GM12801 (cell line): Measurements from ENCODE around the gene CBX8.

Experiments used
- CTCF ChIP-seq: IDR thresholded peaks from one replicate; pipeline ENCODE4 v1.5.1; 2011; ENCODE audit warnings: control low read depth; ENCODE audit not compliant: insufficient read length; ENCODE audit errors: extremely low read depth

Gene CBX8

GRCh38 chr17:79833110-79833450, 36.2 kb upstream of the CBX8 start:
- TF ChIP-seq CTCF = no peak

DNA sequence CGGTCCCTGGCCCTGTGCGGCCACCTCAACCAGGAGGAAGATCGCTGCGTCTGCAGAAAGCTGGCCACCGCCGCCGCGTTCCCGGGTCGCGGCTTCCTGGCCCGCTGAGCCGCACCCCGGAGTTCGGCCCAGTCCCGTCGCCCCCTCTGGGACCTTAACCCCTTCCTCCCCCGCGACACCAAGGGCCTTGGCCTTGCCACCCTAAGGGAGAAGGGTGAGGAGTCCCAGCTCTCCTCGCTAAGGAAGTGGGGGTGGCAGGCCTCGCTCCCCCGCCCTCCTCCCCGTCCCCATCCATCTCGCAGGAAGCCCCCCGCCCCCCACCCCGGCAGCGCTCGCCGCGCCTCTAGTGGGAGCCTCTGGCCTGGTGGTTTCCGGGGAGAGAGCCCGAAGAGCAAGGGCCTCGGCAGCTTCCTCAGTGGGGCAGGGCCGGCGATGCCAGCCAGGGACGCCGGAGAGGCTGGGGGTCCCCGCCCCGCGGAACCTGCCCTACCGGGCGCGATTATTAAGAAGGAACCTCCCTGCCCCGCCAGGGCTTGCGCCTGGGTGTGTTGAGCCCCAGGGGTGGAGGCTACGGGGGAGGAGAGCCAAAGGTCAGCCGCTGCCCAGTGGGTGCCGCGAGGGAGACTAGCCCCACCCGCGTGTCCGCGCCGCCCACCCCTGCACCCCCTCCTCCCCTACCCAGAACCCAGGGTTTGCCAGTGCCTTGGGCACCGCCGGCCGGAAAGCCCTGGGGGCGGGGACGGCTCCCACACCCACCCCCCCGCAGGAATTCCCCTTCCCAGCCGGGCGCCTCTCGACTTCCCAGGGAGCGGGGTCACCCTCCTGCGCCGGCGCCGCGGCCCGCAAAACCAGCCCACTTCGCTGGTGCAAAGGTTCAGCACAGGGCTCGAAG, 35.6 kb upstream of the CBX8 start:
- no peak for TF ChIP-seq CTCF

GRCh38 chr17:79831265-79832217, 34.7 kb upstream of the CBX8 start:
- no peak for TF ChIP-seq CTCF

GRCh38 chr17:79830763-79831264, 33.9 kb upstream of the CBX8 start:
- no peak for TF ChIP-seq CTCF

- no peak for TF ChIP-seq CTCF
Observed at GRCh38 chr17:79830303-79830702, 33.4 kb upstream of the CBX8 start.

- TF ChIP-seq CTCF = no peak
Observed at GRCh38 chr17:79829457-79829856, 32.6 kb upstream of the CBX8 start.

GRCh38 chr17:79829004-79829403, 32.1 kb upstream of the CBX8 start:
- TF ChIP-seq CTCF = no peak
